HG03175 (cell line): Measurements from ENCODE around the gene PNPLA7.

Experiments
- ATAC-seq: cut with Tn5 transposase; IDR thresholded peaks from one replicate; pipeline ENCODE4 v1.9.1; 2021; ENCODE audit warnings: mild to moderate bottlenecking, moderate library complexity; ENCODE audit not compliant: unreplicated experiment

The PNPLA7 gene

DNA sequence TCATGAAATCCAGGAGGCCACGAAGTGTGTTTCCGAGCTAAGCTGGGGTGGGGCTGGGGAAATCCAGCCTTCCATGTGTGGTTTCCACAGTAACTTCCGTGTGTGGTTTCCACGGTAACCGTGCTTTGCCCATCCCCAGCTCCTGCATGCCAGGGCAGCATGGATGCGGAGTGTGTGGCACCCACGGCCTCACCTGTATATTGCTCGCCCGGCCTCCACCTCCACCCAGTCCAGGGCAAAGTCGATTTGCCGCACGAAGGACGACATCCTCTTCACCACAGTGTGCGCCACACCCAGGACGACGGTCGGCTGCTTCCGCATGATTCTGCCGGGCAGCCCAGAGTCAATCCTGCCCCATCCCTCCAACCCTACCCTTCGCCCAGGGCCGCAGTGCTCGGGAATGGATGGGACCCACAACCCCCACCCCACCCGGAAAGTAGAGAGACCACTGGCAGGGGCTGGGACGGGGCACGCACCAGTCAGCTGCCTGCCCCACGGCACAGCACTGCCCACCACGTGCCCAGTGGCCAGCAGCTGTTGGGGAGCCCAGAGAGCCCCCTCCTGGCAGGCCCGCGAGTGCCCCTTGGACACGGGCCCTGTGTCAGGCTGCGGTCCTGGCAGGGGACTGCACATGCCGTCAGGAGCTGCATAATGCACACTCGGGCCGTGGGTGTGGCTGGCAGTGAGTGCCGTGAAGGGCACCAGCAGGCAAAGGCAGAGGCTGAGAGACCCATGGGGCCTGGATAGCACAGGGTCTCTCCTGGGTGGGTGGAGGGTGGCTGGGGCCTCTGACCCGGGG lies 52.1 kb downstream of the PNPLA7 start:
- ATAC-seq: no peak

DNA sequence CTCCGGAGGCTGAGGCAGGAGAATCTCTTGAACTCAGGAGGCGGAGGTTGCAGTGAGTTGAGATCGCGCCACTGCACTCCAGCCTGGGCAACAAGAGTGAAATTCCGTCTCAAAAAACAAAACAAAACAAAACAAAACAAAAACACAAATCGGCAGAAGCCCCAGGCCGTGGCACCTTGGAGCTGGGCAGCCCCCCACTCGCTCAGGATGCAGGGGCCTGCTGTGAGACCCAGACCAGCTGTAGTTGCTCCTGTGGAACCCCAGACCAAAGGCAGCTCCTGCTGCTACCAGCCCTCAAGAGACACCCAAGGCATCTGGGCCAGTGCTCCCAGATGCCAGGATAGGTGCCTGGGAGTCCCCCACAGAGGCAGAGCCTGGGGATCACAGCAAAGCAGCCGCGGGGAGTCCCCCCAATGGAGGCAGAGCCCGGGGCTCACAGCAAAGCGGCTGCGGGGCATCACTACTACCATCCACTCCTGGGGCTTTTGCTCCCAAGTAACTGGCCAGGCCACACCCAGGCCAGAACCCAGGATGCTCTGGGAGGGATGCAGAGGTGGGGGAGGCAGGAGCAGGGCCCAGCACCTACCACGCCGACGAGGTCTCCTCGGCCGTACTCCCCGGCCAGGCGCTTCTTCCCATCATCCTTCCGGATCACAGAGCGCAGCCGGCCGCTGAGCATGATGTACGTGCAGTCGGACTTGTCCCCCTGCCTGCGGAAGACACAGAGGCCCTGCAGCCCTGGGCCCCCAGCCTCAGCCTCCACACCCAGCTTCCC lies 53.4 kb downstream of the PNPLA7 start:
- ATAC-seq: no peak

DNA sequence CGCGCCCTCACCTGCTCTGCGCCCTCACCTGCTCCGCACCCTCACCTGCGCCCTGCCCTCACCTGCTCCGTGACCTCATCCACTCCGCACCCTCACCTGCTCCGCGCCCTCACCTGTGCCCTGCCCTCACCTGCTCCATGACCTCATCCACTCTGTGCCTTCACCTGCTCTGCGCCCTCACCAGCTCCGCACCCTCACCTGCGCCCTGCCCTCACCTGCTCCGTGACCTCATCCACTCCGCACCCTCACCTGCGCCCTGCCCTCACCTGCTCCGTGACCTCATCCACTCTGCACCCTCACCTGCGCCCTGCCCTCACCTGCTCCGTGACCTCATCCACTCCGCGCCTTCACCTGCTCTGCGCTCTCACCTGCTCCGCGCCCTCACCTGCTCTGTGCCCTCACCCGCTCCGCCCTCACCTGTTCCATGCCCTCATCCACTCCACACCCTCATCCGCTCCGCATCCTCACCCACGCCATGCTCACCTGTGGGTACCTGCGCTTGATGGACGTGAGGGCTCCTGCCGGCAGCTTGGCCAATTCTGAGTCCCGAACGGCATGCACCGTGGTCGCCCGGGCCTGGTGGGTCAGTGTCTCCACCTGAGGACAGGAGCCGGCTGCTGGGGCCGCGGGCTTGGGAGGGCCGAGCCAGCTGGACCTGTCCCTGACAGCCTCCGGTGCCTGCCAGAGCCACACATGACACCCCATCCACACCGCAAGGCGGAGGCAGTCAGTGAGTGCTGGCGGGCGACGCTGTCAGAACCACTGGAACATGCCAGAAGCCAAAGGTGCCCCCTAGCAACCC lies 55.5 kb downstream of the PNPLA7 start:
- ATAC-seq: no peak

DNA sequence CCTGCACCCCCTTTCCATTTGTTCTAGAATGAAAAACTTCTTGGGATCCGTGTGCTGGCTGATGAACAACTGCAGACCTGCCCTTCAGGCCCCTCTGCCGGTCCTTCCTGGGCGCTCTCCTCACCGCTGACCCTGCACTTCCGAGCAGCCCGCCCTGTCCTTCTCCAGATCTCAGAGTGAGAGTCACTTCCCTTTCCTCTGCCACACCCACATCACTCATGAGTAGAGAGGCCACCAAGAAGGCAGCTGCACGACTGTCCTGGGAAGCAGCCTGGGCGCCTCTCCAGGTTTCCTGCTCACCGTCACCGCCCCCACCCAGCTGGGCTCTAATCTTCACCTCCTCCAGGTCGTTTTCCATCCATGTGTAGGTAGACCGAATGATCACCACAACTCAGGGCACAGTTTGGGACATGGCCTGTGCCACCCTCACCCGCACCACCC lies 56.1 kb downstream of the PNPLA7 start:
- no peak for ATAC-seq

DNA sequence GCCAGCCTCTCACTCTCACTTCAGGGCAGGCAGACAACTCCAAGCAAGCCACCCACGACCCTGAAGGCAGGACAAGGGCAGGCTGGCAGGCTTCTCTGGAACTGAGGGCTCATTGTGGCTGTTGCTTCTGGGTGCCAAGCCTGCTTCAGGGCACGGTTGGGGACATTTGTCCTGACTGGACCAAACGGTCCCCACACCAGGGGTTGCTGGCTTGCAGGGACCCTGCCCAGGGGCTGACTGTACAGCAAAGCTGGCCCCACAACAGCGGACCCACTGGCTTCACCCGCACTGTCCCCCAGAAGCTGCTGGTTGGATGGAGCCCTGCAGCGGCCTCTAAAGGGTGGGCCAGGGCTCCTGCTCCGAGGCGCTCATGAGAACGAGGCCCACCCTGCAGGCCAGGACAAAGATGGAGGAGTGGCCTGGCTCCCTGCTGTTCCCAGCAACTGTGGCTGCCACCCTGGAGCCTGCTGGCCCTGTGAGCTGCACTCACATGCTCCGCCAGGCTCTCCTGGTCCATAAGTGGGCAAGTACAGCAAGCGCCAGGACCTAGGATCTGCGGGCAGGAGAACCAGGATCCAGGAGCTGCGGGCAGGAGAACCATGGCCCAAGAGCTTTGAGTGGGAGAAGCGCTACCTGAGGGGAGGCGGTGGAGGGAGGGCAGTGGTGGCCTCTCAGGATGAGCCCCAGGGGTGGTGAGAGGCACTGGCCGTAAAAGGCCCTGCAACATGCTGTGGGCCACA lies 56.7 kb downstream of the PNPLA7 start:
- no peak for ATAC-seq

DNA sequence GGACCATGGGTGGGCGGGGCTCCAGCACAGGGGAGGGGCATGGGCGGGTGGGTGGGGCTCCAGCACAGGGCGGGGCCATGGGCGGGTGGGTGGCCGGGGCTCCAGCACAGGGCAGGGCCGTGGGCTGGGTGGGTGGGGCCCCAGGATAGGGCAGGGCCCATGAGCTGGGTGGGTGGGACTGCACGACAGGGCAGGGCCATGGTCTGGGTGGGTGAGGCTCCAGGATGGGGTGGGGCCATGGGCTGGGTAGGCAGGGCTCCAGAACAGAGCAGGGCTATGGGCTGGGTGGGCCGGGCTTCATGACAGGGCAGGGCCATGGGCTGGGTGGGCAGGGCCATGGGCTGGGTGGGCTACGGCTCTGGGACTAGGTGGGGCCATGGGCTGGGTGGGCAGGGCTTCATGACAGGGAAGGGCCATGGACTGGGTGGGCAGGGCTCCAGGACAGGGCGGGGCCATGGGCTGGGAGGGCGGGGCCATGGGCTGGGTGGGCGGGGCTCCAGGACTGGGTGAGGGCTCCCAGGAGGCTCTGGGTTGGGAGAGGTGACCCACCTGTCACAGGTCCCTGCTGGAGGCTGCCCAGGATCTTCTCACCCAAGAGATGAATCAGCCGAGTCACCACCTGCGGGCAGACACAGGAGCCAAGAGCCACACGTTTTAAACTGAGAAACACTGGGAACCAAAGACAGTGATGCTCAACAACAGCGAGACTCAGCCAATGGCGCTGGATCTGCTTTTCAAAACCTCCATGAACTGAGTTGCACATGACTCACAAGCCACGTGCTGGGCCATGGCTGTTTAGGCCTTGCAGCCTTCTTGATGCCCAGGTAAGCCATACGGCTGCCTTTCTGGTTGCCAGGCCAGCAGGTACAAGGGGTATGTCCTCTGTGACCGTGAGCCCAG lies 57.5 kb downstream of the PNPLA7 start:
- no peak for ATAC-seq

DNA sequence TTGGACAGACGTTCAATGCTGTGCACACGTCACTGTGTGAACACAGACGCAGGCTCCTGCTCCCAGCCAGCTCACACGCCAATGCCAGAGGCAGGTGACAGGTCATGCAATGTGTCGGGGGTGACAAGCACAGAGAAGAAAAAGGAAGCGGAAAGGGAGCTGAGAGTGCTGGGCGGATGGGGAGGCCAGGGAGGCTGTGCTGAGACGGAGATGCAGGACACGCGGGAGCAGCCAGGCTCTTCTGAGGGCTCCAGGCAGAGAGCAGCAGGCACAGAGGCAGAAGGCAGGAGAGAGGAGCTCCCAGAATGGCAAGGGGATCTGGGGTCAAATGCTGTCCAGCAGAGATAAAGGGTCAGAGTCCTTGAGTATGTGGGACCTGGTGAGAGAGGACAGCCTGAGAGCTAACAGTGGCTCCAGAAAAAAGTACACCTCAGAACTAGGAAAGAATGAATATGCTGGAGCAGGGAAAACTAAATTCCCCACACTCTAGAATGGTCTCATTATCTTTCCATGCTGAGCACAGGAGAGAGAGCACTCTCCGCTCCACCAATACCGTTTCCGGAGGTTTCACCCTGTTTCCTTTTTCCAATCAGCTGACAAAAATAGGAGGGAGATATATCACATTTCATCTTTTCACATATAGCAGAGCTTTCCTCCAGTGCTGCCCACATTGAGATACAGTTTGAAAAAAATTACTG lies 58.3 kb downstream of the PNPLA7 start:
- ATAC-seq: no peak

DNA sequence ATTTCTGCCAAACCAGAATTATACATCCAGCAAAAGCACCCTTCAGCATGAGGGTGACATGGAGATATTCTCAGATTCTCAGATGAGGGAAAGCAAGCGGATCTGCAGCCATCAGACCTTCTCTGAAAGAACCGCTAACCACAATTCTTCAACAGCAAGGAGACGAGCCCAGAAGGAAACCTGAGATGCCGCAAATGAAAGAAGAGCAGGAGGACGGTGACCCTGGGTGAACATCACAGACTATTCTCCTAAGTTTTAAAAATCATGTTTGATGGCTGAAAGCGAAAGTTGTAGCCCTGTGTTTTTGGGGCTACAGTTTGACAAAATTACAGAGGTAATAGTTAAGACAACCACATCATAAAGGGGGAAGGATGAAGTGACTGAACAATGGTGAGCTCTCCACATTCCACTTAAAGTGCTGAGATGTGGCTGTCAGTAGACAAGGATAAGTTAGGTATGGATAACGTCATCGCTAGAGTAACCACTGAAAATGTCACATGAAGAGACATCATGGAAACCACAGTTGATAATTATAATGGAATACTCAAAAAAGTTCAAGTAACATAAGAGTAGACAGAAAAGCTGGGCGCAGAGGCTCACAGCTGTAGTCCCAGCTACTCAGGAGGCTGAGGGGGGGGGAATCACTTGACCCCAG lies 59.5 kb downstream of the PNPLA7 start:
- no peak for ATAC-seq

DNA sequence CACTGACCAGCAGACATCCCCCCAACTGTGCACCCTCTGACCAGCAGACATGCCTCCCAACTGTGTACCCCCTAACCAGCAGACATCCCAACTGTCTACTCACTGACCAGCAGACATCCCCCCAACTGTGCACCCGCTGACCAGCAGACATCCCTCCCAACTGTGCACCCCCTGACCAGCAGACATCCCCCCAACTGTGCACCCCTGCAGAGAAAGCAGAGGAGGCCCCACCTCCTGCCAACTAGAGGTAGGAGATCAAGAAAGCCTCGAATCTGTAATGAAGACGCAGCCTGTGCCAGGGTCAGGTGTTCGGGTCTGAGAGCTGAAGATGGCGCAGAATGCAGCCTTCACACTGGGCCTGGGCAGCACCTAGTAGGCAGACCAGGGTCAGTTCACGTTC lies 61.3 kb downstream of the PNPLA7 start:
- no peak for ATAC-seq

DNA sequence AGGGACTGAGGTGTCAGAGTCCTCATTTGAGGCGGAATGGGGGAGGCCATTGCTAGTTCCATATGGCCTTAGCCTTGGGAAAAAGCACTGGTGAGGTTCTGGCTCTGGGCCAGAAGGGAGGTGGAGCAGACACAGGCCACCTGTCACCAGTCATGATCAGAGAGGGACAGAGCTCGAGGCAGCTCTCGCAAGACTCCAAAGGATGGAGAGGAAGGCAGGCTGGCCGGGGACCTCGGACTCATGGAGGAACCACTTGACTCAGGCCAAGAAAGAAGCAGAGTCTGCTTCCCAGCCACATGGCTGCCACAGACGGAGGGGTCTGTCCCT lies 61.9 kb downstream of the PNPLA7 start:
- no peak for ATAC-seq

DNA sequence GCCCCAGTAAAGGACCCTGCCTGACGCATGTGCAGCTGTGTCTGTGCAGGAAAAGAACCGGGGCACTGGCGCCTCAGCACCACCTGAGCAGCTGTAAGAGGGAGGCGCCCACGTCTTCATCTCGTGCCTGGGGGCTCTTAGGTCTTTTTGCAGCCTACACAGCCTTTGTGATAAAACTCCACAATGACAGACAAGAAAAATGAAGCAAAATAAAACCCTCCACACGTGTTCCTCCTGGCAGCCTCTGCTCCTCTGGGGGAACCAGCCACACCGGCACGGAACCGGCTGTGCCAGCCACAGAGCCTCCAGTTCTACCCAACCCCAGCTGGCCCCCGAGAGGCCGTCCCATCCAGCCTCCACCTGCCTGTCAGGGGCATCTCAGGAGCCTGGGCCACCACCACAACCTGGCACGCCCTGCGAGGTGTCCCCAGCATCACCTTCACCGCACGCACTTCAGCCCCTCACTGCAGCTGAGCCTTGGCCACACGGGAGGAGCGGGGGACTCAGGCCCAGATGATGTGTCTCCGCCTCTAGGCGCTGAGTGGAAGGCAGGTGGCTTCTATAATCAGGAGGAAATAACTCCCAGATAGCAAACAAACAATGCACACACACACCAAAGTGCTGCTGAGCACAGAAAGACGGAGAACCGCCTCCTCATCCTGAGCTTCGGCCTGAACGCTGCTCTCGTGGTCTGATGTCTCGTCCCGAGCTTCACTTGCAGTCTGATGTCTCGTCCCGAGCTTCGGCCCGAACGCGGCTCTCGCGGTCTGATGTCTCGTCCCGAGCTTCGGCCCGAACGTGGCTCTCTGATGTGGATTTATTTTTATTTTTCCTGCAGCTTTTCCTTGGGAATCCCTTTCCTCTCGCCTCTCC lies 62.5 kb downstream of the PNPLA7 start:
- no peak for ATAC-seq

DNA sequence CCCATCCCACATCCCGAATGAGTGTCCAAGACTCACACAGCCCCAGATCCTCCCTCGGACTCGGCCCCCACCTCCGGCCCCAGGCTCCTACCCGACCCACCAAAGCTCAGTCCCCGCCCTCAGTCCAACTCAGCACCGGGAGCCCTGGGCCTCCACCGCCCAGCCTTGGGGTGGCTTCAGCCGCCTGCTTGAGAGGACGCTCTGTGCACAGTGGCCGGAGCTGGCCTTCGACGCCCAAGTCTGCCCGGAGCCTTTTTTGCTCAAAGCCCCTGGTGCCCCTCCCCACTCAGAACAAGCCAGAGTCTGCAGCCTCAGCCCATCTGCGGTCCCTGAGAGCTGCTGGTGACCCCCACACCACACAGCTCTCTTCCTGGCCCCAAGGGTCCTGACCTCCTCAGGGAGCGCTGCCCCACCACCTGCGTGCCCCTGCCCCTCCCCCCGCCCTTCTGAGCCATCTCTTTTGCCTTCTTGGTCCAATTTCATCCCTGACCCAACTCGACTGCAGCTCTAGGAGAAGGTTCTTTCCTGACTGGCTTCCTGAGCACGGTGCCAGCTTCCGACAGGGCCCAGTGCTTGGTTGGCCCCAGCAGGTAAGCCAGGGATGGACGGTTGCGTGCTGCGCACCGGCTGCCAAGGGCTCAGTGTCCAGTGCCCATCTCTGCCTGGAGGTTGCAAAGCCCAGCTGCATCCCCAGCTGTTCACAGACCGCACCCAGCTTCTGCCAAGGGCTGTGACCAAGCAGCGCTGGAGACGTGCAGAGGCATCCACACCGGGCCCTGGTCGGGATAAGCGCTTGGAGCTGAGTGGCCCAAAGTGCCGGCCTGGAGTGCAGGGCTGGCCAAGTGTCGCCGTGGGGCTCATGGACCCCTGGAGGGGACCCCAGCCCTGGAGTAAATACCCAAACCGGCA lies 63.4 kb downstream of the PNPLA7 start:
- ATAC-seq: no peak

DNA sequence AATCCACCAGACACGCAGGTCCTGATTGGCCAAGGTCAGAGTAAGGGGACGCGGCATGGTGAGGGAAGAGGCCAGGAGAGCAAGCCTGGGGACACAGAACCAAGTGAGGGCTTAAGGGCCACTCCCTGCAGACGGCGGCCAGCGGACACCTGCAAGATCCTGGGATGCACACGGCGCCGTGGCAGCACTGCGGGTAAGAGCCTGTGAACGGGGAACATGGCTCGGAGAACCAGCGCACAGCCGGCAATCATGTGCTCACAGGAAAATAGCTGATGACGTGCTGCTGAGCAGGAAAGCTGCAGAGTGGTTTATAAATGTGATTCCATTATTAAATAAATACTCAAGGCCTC lies 64.1 kb downstream of the PNPLA7 start:
- no peak for ATAC-seq

DNA sequence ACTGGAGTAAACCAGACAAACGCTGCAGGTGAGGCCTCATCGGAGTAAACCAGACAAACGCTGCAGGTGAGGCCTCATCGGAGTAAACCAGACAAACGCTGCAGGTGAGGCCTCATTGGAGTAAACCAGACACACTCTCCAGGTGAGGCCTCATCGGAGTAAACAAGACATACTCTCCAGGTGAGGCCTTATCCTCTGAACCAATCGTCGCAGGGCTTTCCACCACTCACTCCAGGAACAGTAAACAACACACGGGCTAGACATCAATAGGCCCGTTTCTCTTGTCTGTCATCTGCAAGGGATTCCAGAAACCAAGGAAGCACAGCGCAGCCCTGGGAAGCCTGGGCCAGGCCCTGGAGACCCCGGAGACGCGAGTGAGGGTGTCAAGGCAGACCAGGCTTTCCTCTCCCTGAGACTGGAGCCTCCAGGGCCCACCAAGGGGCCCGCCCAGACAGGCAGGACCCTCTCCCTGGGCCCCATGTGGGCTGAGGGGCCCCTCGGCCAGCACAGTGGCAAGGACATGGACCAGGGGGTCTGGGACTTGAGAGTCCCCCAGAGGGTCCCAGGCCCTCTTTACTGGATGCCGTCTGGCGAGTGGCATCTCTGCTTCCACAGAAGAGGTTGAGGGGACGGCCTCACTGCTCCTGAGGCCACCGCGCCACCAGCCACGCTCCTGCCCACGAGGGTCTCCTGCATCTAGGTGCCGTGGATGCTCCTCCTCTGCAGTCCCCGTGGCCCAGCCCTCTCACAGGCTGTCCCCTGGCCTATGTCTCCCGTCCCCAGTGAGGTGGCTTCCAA lies 64.7 kb downstream of the PNPLA7 start:
- ATAC-seq: no peak

DNA sequence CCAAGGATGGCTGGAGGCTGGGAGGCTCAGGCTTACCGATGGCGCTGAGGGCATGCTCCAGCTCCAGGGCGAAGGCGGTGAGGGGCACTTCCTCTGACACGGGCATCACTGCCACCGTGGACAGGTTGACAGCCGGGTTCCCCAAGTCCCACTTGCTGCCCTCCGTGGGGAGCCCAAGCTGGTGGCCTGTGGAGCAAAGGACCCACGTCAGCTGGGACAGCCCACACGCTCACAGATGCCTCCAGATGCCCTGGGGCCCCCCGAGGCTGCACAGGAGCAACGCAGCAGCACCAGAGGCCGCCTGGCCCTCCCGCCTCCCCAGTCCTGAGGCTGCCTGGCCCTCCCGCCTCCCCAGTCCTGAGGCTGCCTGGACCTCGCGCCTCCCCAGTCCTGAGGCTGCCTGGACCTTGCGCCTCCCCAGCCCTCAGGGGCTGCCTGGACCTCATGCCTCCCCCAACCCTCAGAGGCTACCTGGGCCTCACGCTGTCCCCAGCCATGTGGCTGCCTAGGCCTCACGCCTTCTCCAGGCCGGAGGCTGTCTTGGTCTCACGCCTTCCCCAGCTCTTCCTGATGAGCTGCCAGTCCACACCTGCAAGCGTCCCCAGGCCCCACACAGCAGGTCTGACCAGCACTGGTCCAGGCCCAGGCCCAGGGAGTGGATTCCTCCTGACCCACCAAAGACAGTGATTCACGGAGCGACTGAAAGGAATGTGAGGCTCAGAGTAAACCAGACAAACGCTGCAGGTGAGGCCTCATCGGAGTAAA lies 65.5 kb downstream of the PNPLA7 start:
- ATAC-seq: no peak
